Hepatocyte (in vitro differentiated cells): ENCODE data around the gene NDC1.

ENCODE experiments used
- EZH2 ChIP-seq: fragments of 200-600 bp; sonication (generic); IDR thresholded peaks from 2 replicates; pipeline ENCODE4 v1.6.1; 2016; ENCODE audit warnings: antibody characterized with exemption, mild to moderate bottlenecking, borderline replicate concordance
- EZH2phosphoT487 ChIP-seq: fragments of 200-600 bp; sonication (generic); IDR thresholded peaks from one replicate; pipeline ENCODE4 v1.6.1; 2018; ENCODE audit warnings: antibody characterized with exemption, mild to moderate bottlenecking, low read depth, moderate library complexity; ENCODE audit not compliant: unreplicated experiment, severe bottlenecking
- TF ChIP-seq, protein P1 (sequence below): fragments of 200-600 bp; sonication (generic); IDR thresholded peaks from 2 replicates; pipeline ENCODE4 v1.5.1; 2016; ENCODE audit warnings: antibody characterized with exemption, mild to moderate bottlenecking; ENCODE audit not compliant: poor library complexity

DNA sequence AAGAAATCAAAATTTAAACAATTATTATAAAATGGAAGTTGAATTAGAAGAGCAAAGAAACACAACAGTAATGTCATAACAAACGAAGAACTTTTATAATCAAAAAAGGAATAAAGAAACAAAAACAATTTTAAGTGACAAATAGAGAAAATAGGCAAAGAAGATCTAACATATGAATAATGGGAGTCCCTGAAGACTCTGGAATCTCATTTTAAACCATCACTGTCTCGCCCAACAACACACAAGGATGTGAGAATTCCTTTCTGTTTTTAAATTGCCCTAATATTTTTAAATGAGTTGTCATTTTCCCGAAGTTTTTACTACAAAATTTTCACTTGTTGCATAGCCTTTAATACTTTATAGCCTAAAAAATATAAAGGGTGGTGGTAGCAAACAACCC lies 4.3 kb upstream of the NDC1 start:
- TF ChIP-seq, protein P1, sequence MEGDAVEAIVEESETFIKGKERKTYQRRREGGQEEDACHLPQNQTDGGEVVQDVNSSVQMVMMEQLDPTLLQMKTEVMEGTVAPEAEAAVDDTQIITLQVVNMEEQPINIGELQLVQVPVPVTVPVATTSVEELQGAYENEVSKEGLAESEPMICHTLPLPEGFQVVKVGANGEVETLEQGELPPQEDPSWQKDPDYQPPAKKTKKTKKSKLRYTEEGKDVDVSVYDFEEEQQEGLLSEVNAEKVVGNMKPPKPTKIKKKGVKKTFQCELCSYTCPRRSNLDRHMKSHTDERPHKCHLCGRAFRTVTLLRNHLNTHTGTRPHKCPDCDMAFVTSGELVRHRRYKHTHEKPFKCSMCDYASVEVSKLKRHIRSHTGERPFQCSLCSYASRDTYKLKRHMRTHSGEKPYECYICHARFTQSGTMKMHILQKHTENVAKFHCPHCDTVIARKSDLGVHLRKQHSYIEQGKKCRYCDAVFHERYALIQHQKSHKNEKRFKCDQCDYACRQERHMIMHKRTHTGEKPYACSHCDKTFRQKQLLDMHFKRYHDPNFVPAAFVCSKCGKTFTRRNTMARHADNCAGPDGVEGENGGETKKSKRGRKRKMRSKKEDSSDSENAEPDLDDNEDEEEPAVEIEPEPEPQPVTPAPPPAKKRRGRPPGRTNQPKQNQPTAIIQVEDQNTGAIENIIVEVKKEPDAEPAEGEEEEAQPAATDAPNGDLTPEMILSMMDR = no peak
- TF ChIP-seq EZH2phosphoT487 (no peak), EZH2 (no peak)
